ENCODE measurements around the gene PLXDC1.
"Not testable (repeated sequence)": the region's sequence is repeated elsewhere in the genome, so short reads cannot be mapped to it uniquely, and the experiment has no call there.

PLXDC1 gene

DNA sequence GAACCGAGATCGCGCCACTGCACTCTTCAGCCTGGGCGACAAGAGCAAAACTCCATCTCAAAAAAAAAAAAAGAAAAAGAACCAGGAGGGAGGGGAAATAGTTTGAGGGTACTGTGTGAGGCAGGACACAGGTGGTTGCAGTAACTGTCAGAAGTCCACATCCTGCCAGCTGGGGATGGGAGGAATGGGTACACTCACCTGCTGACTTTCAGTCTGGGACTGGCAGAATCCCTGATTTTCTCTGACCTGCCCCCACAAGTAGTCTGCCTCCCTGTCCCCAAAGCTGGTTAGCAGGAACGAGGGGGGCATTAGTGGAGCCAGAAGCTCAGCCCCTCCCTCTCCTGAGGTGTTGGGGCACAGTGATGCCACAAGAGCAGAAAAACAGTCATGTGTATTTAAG, 21.6 kb upstream of the PLXDC1 start:
- no peak for DNase-seq (ENCODE audit: low read depth)
- TF ChIP-seq, protein P1, sequence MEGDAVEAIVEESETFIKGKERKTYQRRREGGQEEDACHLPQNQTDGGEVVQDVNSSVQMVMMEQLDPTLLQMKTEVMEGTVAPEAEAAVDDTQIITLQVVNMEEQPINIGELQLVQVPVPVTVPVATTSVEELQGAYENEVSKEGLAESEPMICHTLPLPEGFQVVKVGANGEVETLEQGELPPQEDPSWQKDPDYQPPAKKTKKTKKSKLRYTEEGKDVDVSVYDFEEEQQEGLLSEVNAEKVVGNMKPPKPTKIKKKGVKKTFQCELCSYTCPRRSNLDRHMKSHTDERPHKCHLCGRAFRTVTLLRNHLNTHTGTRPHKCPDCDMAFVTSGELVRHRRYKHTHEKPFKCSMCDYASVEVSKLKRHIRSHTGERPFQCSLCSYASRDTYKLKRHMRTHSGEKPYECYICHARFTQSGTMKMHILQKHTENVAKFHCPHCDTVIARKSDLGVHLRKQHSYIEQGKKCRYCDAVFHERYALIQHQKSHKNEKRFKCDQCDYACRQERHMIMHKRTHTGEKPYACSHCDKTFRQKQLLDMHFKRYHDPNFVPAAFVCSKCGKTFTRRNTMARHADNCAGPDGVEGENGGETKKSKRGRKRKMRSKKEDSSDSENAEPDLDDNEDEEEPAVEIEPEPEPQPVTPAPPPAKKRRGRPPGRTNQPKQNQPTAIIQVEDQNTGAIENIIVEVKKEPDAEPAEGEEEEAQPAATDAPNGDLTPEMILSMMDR (IDR thresholded peaks at IDR 0.05; ENCODE audit: control insufficient read depth, extremely low read depth, insufficient read depth): no peak
- H3K4me3 ChIP-seq (ENCODE audit: low read depth, low read length): no peak overlapping the region

DNA sequence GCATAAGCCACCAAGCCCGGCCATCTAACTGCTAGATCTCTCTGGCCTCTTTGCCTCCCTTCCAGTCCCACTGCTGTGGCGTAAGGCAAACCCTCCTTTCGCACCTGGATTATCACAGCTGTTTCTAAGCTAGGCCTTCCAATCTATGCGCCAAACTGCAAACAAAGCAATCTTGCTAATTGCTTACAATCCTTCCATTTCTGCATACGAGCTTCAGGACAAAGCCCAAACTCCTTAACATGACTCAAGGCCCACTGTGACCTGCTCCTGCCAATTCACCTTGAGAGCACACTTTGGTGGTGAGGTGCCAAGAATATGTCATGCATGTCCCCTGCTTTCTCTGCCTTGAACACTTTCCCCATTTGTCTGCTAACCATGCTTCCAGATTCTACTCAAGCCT, 20.5 kb upstream of the PLXDC1 start:
- TF ChIP-seq, protein P1 (IDR thresholded peaks at IDR 0.05; ENCODE audit: control insufficient read depth, extremely low read depth, insufficient read depth): no peak
- DNase-seq (ENCODE audit: low read depth): no peak
- H3K4me3 ChIP-seq (ENCODE audit: low read depth, low read length): no peak overlapping the region

DNA sequence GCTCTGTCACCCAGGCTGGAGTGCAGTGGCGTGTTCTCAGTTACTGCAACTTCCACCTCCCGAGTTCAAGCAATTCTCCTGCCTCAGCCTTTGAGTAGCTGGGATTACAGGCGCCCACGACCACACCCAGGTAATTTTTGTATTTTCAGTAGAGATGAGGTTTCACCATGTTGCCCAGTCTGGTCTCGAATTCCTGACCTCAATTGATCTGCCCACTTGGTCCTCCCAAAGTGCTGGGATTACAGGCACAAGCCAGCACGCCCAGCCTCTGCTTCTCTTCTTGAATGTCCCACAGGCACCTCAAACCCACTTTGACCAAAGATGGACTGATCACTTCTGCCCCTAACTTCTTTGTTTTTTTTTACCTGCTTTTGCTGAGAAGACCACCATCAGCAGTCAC, 19.1 kb upstream of the PLXDC1 start:
- no peak for DNase-seq (ENCODE audit: low read depth)
- no peak overlapping the region for H3K4me3 ChIP-seq (ENCODE audit: low read depth, low read length)
- TF ChIP-seq, protein P1 (IDR thresholded peaks at IDR 0.05; ENCODE audit: control insufficient read depth, extremely low read depth, insufficient read depth): no peak

DNA sequence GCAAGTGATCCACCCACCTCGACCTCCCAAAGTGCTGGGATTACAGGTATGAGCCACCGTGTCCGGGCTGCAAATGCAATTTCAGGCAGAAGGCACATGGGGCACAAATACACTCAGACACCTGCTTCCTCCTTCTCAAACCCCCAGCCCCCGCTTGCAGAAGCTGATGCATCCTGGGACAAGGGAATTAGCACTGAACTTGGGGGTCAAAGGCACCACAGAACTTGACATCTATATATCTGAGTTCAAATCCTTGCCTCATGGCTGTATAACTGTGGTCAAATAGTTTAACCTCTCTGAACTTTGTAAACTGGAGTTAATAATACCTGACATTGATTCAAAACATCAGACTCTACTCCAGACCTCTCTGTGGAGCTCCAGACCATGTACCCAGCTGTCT, 18.7 kb upstream of the PLXDC1 start:
- H3K4me3 ChIP-seq (ENCODE audit: low read depth, low read length): no peak overlapping the region
- TF ChIP-seq, protein P1 (IDR thresholded peaks at IDR 0.05; ENCODE audit: control insufficient read depth, extremely low read depth, insufficient read depth): no peak
- no peak for DNase-seq (ENCODE audit: low read depth)

DNA sequence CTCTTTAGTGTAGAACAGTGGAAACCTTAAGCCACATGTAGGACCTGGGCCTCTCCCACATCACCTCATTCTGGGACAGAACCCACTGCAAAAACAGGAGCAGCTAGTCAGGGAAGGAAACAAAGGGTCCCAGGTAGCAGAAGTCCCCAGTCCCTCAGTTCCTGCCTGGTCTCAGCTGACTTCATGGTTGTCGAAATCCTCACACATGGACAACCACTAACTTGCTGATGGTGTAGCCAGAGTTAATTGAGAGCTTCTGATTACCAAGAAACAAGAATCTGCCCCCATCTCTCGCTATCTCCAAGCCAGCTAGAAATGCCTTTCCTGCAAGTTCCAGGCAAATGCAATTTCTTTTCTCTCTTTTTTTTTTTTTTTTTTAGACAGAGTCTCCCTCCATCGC, 18.1 kb upstream of the PLXDC1 start:
- TF ChIP-seq, protein P1 (IDR thresholded peaks at IDR 0.05; ENCODE audit: control insufficient read depth, extremely low read depth, insufficient read depth): no peak
- DNase-seq (ENCODE audit: low read depth): no peak
- H3K4me3 ChIP-seq (ENCODE audit: low read depth, low read length): no peak overlapping the region

DNA sequence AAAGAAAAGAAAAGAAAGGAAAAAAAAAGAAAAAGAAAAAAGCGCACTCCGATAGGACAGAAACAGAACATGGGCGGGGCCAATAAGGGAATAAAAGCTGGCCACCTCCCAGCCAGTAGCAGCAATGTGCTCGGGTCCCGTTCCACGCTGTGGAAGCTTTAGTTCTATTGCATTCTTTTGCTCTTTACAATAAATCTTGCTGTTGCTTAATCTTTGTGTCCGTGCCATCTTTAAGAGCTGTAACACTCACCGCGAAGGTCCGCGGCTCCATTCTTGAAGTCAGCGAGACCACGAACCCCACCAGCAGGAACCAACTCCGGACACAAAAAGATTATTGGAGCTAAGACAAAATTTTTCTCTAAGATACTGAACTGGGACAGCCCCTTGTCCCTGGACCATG, 17.7 kb upstream of the PLXDC1 start:
- H3K4me3 ChIP-seq (ENCODE audit: low read depth, low read length): no peak overlapping the region
- TF ChIP-seq, protein P1 (IDR thresholded peaks at IDR 0.05; ENCODE audit: control insufficient read depth, extremely low read depth, insufficient read depth): no peak
- DNase-seq (ENCODE audit: low read depth): no peak

DNA sequence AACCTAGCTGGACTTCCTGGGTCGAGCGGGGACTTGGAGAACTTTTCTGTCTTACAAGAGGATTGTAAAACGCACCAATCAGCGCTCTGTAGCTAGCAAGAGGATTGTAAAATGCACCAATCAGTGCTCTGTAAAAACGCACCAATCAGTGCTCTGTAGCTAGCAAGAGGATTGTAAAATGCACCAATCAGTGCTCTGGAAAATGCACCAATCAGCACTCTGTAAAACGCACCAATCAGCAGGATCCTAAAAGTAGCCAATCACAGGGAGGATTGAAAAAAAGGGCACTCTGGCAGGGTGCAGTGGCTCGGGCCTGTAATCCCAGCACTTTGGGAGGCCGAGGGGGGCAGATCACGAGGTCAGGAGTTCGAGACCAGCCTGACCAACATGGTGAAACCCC, 17.1 kb upstream of the PLXDC1 start:
- not testable (repeated sequence) for DNase-seq (ENCODE audit: low read depth); H3K4me3 ChIP-seq (ENCODE audit: low read depth, low read length)

DNA sequence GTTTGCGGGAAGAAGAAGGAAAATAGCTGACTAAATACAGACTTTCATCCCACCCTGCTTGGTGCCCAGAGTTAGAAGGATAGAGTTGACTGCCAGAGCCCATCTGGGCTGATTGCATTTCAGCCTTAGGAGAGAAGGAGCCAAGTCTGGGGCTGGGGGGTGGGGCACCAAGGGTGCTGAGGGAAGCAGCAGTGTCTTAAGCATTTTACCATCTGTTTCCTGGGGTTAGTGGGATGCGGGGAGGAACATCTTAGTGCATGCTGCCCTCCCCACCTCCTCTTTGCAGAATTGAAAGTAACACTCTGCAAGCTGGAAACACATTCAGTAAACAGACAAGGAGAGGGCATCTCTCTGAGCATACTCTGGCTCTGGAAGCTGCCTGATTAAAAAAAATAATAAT, 16.0 kb upstream of the PLXDC1 start:
- no peak overlapping the region for H3K4me3 ChIP-seq (ENCODE audit: low read depth, low read length)
- TF ChIP-seq, protein P1 (IDR thresholded peaks at IDR 0.05; ENCODE audit: control insufficient read depth, extremely low read depth, insufficient read depth): no peak
- no peak for DNase-seq (ENCODE audit: low read depth)

Measured in LNCaP clone FGC (cell line).